WTC11 (cell line): ENCODE measurements around the gene IQCE. TPM values are rescaled to one million over a fixed set of nuclear protein-coding genes. Genes with fewer than 3 reads are reported as not detected.

Experiments
- AR ChIP-seq: fragments of 250-450 bp; sonication (Bioruptor Pico); IDR thresholded peaks from 2 replicates; pipeline ENCODE4 v1.9.0; 2021; ENCODE audit warnings: mild to moderate bottlenecking
- ATF3 ChIP-seq: sonication (generic); formaldehyde crosslinking; conservative IDR thresholded peaks from 2 replicates; pipeline ENCODE4 v1.8.1; 2022; ENCODE audit warnings: mild to moderate bottlenecking, missing genetic modification reagents
- CREM ChIP-seq: sonication (generic); formaldehyde crosslinking; IDR thresholded peaks from 2 replicates; pipeline ENCODE4 v1.8.1; 2022; ENCODE audit warnings: mild to moderate bottlenecking, missing genetic modification reagents, moderate library complexity
- CTCF ChIP-seq: fragments of 200-600 bp; IDR thresholded peaks from 2 replicates; pipeline ENCODE4 v1.8.0; 2022; ENCODE audit warnings: antibody characterized with exemption
- GABPB1 ChIP-seq: sonication (generic); formaldehyde crosslinking; IDR thresholded peaks from 2 replicates; pipeline ENCODE4 v1.8.1; 2023; ENCODE audit warnings: mild to moderate bottlenecking, missing genetic modification reagents
- NFATC4 ChIP-seq: fragments of 250-450 bp; sonication (Bioruptor Pico); IDR thresholded peaks from 2 replicates; pipeline ENCODE4 v1.9.0; 2021; ENCODE audit warnings: mild to moderate bottlenecking
- RELA ChIP-seq: sonication (generic); formaldehyde crosslinking; IDR thresholded peaks from 2 replicates; pipeline ENCODE4 v1.8.1; 2022; ENCODE audit warnings: missing genetic modification reagents, mild to moderate bottlenecking, borderline replicate concordance
- RORB ChIP-seq: fragments of 250-450 bp; sonication (Bioruptor Pico); IDR thresholded peaks from 2 replicates; pipeline ENCODE4 v1.9.0; 2021; ENCODE audit warnings: mild to moderate bottlenecking
- SOX15 ChIP-seq: fragments of 250-450 bp; sonication (Bioruptor Pico); IDR thresholded peaks from 2 replicates; pipeline ENCODE4 v1.9.0; 2021; ENCODE audit warnings: mild to moderate bottlenecking
- TEAD1 ChIP-seq: sonication (generic); formaldehyde crosslinking; IDR thresholded peaks from 2 replicates; pipeline ENCODE4 v1.8.0; 2022; ENCODE audit warnings: mild to moderate bottlenecking, missing genetic modification reagents
- TEAD4 ChIP-seq: sonication (generic); formaldehyde crosslinking; IDR thresholded peaks from 2 replicates; pipeline ENCODE4 v1.8.0; 2022; ENCODE audit warnings: mild to moderate bottlenecking, missing genetic modification reagents
- ZNF219 ChIP-seq: sonication (generic); formaldehyde crosslinking; IDR thresholded peaks from 2 replicates; pipeline ENCODE4 v1.8.0; 2023; ENCODE audit warnings: missing genetic modification reagents, mild to moderate bottlenecking, borderline replicate concordance
- ZSCAN18 ChIP-seq: fragments of 250-450 bp; sonication (Bioruptor Pico); IDR thresholded peaks from 2 replicates; pipeline ENCODE4 v2.1.2; 2022; ENCODE audit warnings: mild to moderate bottlenecking, moderate library complexity
- total RNA-seq: library from RNA; stranded (reverse); gene quantifications from 3 replicates; pipeline ENCODE4 v1.2.3, GENCODE V29; 2021
- TF ChIP-seq, protein P1 (sequence below): sonication (generic); formaldehyde crosslinking; IDR thresholded peaks from 2 replicates; pipeline ENCODE4 v1.8.1; 2023; ENCODE audit warnings: mild to moderate bottlenecking, missing genetic modification reagents, borderline replicate concordance
- TF ChIP-seq, protein P2 (sequence below): sonication (generic); formaldehyde crosslinking; IDR thresholded peaks from 2 replicates; pipeline ENCODE4 v1.8.1; 2022; ENCODE audit warnings: low read depth, missing genetic modification reagents, borderline replicate concordance

The IQCE gene
- total RNA-seq, 1 experiment from 2014 or later: 4.4 TPM

DNA sequence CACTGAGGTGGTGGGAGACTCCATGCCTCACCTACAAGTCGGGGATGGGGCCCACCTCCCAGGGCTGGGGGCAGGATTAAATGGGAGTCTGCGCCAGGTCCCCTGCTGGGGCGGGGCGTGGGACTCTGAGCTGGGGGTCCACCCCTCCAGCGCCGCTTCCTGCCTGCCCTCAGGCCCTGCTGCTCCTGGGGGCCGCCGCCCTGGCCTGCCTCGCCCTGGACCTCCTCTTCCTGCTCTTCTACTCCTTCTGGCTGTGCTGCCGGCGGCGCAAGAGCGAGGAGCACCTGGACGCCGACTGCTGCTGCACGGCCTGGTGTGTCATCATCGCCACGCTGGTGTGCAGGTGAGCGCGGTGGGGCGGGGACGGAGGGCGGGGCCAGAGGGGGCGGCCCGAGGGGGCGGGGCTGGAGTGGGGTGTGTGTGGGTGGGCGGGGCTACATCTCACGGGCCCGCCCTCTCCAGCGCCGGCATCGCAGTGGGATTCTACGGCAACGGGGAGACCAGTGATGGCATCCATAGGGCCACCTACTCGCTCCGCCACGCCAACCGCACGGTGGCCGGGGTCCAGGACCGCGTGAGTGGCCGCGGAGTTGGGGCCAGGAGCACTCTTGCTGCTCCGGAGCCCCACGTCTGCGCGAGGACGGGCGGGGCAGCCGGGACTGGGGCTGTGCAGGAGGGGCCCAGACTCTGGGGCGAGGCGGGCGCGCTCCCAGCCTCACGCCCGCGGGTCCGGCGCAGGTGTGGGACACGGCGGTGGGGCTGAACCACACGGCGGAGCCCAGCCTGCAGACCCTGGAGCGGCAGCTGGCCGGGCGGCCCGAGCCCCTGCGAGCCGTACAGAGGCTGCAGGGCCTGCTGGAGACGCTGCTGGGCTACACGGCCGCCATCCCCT, 88.1 kb downstream of the IQCE start (continued):
- TF ChIP-seq, protein P1, sequence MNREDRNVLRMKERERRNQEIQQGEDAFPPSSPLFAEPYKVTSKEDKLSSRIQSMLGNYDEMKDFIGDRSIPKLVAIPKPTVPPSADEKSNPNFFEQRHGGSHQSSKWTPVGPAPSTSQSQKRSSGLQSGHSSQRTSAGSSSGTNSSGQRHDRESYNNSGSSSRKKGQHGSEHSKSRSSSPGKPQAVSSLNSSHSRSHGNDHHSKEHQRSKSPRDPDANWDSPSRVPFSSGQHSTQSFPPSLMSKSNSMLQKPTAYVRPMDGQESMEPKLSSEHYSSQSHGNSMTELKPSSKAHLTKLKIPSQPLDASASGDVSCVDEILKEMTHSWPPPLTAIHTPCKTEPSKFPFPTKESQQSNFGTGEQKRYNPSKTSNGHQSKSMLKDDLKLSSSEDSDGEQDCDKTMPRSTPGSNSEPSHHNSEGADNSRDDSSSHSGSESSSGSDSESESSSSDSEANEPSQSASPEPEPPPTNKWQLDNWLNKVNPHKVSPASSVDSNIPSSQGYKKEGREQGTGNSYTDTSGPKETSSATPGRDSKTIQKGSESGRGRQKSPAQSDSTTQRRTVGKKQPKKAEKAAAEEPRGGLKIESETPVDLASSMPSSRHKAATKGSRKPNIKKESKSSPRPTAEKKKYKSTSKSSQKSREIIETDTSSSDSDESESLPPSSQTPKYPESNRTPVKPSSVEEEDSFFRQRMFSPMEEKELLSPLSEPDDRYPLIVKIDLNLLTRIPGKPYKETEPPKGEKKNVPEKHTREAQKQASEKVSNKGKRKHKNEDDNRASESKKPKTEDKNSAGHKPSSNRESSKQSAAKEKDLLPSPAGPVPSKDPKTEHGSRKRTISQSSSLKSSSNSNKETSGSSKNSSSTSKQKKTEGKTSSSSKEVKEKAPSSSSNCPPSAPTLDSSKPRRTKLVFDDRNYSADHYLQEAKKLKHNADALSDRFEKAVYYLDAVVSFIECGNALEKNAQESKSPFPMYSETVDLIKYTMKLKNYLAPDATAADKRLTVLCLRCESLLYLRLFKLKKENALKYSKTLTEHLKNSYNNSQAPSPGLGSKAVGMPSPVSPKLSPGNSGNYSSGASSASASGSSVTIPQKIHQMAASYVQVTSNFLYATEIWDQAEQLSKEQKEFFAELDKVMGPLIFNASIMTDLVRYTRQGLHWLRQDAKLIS (CRISPR knock-in tag): 0 out of 2 replicates have a peak, but pooled peaks have one; percentile 12
- no peak for TF ChIP-seq ZNF219 (CRISPR knock-in tag)
- TF ChIP-seq CREM (CRISPR knock-in tag): no peak
- TF ChIP-seq NFATC4: no peak
- no peak for TF ChIP-seq ZSCAN18 (CRISPR knock-in tag)
- no peak; the same call in 1 of the 2 replicates for TF ChIP-seq ATF3 (CRISPR knock-in tag)
- no peak for TF ChIP-seq GABPB1 (CRISPR knock-in tag)
- TF ChIP-seq TEAD4 (CRISPR knock-in tag): no peak
- TF ChIP-seq RELA (CRISPR knock-in tag): no peak
- no peak for TF ChIP-seq RORB
- no peak for TF ChIP-seq AR (CRISPR knock-in tag)
- TF ChIP-seq, protein P2, sequence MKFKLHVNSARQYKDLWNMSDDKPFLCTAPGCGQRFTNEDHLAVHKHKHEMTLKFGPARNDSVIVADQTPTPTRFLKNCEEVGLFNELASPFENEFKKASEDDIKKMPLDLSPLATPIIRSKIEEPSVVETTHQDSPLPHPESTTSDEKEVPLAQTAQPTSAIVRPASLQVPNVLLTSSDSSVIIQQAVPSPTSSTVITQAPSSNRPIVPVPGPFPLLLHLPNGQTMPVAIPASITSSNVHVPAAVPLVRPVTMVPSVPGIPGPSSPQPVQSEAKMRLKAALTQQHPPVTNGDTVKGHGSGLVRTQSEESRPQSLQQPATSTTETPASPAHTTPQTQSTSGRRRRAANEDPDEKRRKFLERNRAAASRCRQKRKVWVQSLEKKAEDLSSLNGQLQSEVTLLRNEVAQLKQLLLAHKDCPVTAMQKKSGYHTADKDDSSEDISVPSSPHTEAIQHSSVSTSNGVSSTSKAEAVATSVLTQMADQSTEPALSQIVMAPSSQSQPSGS: no peak
- no peak for TF ChIP-seq SOX15 (CRISPR knock-in tag)
- no peak for TF ChIP-seq CTCF
- TF ChIP-seq TEAD1 (CRISPR knock-in tag): no peak
